MV-4-11 (cell line): Measurements from ENCODE around the gene PRF1.
"Not testable (repeated sequence)": the region's sequence is repeated elsewhere in the genome, so short reads cannot be mapped to it uniquely, and the experiment has no call there.

Experiments used
- DNase-seq: peaks from one replicate; lab custom pipeline; 2025; lab: John Stamatoyannopoulos, UW

The PRF1 gene

GRCh38 chr10:70602665-70603448, at the start of gene PRF1:
TSS of gene PRF1 (minus strand) at chr10:70602741. CDS start at chr10:70600902, 1,839 bp downstream.
- DNase-seq = no peak

- DNase-seq = no peak
These were observed 49.1 kb upstream of the PRF1 start for GRCh38 chr10:70651661-70652060.

- DNase-seq = no peak
These were observed 48.2 kb upstream of the PRF1 start for GRCh38 chr10:70650718-70651117.

GRCh38 chr10:70650104-70650503, 47.6 kb upstream of the PRF1 start:
- no peak for DNase-seq

GRCh38 chr10:70649526-70649925, 47.0 kb upstream of the PRF1 start:
- no peak for DNase-seq

GRCh38 chr10:70648427-70648826, 45.9 kb upstream of the PRF1 start:
- DNase-seq = no peak

- DNase-seq = no peak
These were observed 44.5 kb upstream of the PRF1 start for GRCh38 chr10:70647086-70647485.

- not testable (repeated sequence) for DNase-seq
These were observed 42.4 kb upstream of the PRF1 start for GRCh38 chr10:70644959-70645358.

- DNase-seq = not testable (repeated sequence)
These were observed 40.7 kb upstream of the PRF1 start for GRCh38 chr10:70643272-70643671.

GRCh38 chr10:70639640-70640383, 37.3 kb upstream of the PRF1 start:
- not testable (repeated sequence) for DNase-seq

- not testable (repeated sequence) for DNase-seq
These were observed 32.0 kb upstream of the PRF1 start for GRCh38 chr10:70634515-70634914.

GRCh38 chr10:70634011-70634410, 31.5 kb upstream of the PRF1 start:
- no peak for DNase-seq

GRCh38 chr10:70631735-70632134, 29.2 kb upstream of the PRF1 start:
- DNase-seq = not testable (repeated sequence)

- no peak for DNase-seq
These were observed 26.8 kb upstream of the PRF1 start for GRCh38 chr10:70629338-70629737.

GRCh38 chr10:70626056-70626455, 23.5 kb upstream of the PRF1 start:
- DNase-seq = no peak

- no peak for DNase-seq
These were observed 20.7 kb upstream of the PRF1 start for GRCh38 chr10:70622981-70623844.

GRCh38 chr10:70622541-70622940, 20.0 kb upstream of the PRF1 start:
- DNase-seq = no peak

- DNase-seq = peak; percentile 92
These were observed 19.1 kb upstream of the PRF1 start for GRCh38 chr10:70621503-70622078.

GRCh38 chr10:70620020-70620289, 17.4 kb upstream of the PRF1 start:
- DNase-seq = no peak

GRCh38 chr10:70619271-70620019, 16.9 kb upstream of the PRF1 start:
- peak; percentile 26 for DNase-seq

GRCh38 chr10:70618663-70619062, 16.1 kb upstream of the PRF1 start:
- no peak for DNase-seq
